ENCODE results near the gene KCNJ6. TPM values are rescaled to one million over a fixed set of nuclear protein-coding genes. Genes with fewer than 3 reads are reported as not detected.
A peak's percentile ranks its signal among the peaks of the same experiment; 100 is the strongest.

KCNJ6 gene
- total and polyA plus RNA-seq, 2 of the 8 experiments (the other 6 are each of a cell fraction or from before 2014, with no cell fraction given), result 0.51 to 1.2 TPM

DNA sequence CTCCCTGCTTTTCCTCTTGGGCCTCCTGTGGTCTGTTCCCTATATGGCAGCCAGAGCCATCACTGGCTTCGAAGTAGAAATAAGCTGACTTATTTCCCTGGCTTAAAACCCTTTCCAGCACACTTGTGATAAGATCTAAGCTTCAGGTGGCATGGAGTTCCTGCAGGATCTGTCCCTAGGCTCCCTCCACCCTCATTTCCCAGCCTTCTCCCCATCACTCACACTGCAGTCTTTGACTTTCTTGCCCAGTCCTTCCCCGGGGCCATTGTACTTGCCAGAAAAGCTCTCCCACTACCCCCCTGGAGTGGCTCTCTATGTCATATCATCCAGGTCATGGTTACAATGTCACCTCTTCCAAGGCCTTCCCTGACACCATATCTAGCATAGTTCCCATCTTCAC lies 55.8 kb downstream of the KCNJ6 start:
- no peak overlapping the region for H3K4me3 ChIP-seq (ENCODE audit: extremely low read depth in 1 of 4, insufficient read depth in 2 of 4, low read depth in 3 of 4, low read length in 4 of 4)
- H3K27me3 ChIP-seq (replicated peaks in 1 of 4; ENCODE audit: control insufficient read depth in 3 of 4, extremely low read depth in 1 of 4, insufficient read depth in 3 of 4, low read length in 3 of 4), result no peaks in the 10 kb centered on the region
- H3K56ac ChIP-seq (replicated peaks; ENCODE audit: insufficient read length, low read depth, low read length), result no peak overlapping the region
- H3K4ac ChIP-seq (replicated peaks; ENCODE audit: insufficient read length, low read depth, low read length), result no peak overlapping the region
- H2BK15ac ChIP-seq (ENCODE audit: low read length), result no peak overlapping the region
- no peak overlapping the region for H3K27ac ChIP-seq (ENCODE audit: low read depth, low read length)
- H3K4me2 ChIP-seq (ENCODE audit: insufficient read depth in 1 of 2, low read depth in 2 of 2, low read length in 2 of 2), result no peak overlapping the region
- H4K91ac ChIP-seq (replicated peaks; ENCODE audit: insufficient read length, low read length), result no peak overlapping the region
- H2BK20ac ChIP-seq (ENCODE audit: low read length), result no peak overlapping the region
- no peaks in the 10 kb centered on the region for H3K79me2 ChIP-seq (ENCODE audit: control insufficient read depth in 1 of 2, insufficient read depth in 2 of 2, low read length in 2 of 2)
- peaks cover 0 to 2% (median 0%) of the 10 kb centered on the region in 4 experiments; a peak in 1 of 7 replicates for H3K4me1 ChIP-seq (replicated peaks in 1 of 4; ENCODE audit: control insufficient read depth in 3 of 4, insufficient read depth in 4 of 4, low read length in 3 of 4)
- no peaks in the 10 kb centered on the region for H3K9me3 ChIP-seq (ENCODE audit: insufficient read depth in 2 of 2, low read depth in 1 of 2, low read length in 1 of 2)
- no peak overlapping the region for H2BK12ac ChIP-seq (ENCODE audit: low read depth, low read length)
- DNase-seq (ENCODE audit: low read depth in 1 of 2, low spot score in 2 of 2) (peak in 1 of 2 experiments; percentile 6), FAIRE-seq (no peak)
- no peak overlapping the region for H4K8ac ChIP-seq (ENCODE audit: extremely low read depth, insufficient read depth, low read length)
- no peak overlapping the region for H3K14ac ChIP-seq (ENCODE audit: insufficient read length)
- no peak overlapping the region for H3K18ac ChIP-seq (ENCODE audit: extremely low read depth, low read length)
- H3K9ac ChIP-seq (replicated peaks in 1 of 4; ENCODE audit: extremely low read depth in 1 of 4, low read depth in 3 of 4, low read length in 3 of 4), result no peak overlapping the region
- H3K79me1 ChIP-seq (ENCODE audit: low read depth, low read length), result no peaks in the 10 kb centered on the region
- no peak overlapping the region for H2AFZ ChIP-seq (ENCODE audit: low read length)
- ChIA-PET POLR2A (ENCODE audit: partially characterized antibody) (interaction anchor here (1.0 kb wide), 1 partner anchor 10 kb away, joined by 3 read pairs; no protein-coding TSS in a partner anchor), CTCF (ENCODE audit: partially characterized antibody) (interaction anchor here (1.1 to 2.2 kb wide), 3 partner anchors 18 to 309 kb away, joined by 3 to 6 read pairs (median 3); no protein-coding TSS in a partner anchor)
- no peak overlapping the region for H3K23ac ChIP-seq (ENCODE audit: insufficient read length)
- H3K36me3 ChIP-seq (ENCODE audit: control insufficient read depth in 2 of 4, insufficient read depth in 4 of 4, low read length in 3 of 4), result no peaks in the 10 kb centered on the region
- no peak overlapping the region for H2AK5ac ChIP-seq (ENCODE audit: low read depth, low read length)
- H4K5ac ChIP-seq (ENCODE audit: insufficient read length, low read depth, low read length), result no peak overlapping the region
- H3K23me2 ChIP-seq (ENCODE audit: low read depth, low read length), result no peaks in the 10 kb centered on the region
- WGBS, 2 experiments (ENCODE audit: extremely low coverage in 1 of 2, insufficient coverage in 1 of 2, insufficient read length in 1 of 2, insufficient replicate concordance in 2 of 2, low coverage in 1 of 2, low lambda C conversion rate in 2 of 2, missing lambda C conversion rate in 1 of 2), result 98% methylated on average over 2 of the region's 2 CpGs; no CpG with 5 or more reads in 1 of the 2 experiments
- TF ChIP-seq JUN (IDR thresholded peaks at IDR 0.05; ENCODE audit: low read depth, low read length), result no peak
- TF ChIP-seq RXRA (IDR thresholded peaks at IDR 0.05; ENCODE audit: insufficient read depth, low read depth, low read length), result no peak
- TF ChIP-seq, protein P1, sequence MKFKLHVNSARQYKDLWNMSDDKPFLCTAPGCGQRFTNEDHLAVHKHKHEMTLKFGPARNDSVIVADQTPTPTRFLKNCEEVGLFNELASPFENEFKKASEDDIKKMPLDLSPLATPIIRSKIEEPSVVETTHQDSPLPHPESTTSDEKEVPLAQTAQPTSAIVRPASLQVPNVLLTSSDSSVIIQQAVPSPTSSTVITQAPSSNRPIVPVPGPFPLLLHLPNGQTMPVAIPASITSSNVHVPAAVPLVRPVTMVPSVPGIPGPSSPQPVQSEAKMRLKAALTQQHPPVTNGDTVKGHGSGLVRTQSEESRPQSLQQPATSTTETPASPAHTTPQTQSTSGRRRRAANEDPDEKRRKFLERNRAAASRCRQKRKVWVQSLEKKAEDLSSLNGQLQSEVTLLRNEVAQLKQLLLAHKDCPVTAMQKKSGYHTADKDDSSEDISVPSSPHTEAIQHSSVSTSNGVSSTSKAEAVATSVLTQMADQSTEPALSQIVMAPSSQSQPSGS (IDR thresholded peaks at IDR 0.05; ENCODE audit: low read length), result no peak
- TF ChIP-seq JUND (IDR thresholded peaks at IDR 0.05; ENCODE audit: low read length), result no peak
- no peak for TF ChIP-seq POU5F1 (IDR thresholded peaks at IDR 0.05; ENCODE audit: low read depth, low read length)
- TF ChIP-seq RAD21 (IDR thresholded peaks at IDR 0.05 in 1 of 2, conservative IDR thresholded peaks at IDR 0.05 in 1 of 2; ENCODE audit: low read depth in 2 of 2, low read length in 2 of 2), result no peak
- TF ChIP-seq SRF (IDR thresholded peaks at IDR 0.05; ENCODE audit: low read depth, low read length), result no peak
- TF ChIP-seq SAP30 (IDR thresholded peaks at IDR 0.05; ENCODE audit: insufficient read depth, insufficient replicate concordance, low read length), result no peak
- no peak overlapping the region for H2BK5ac ChIP-seq (ENCODE audit: low read depth, low read length)
- no peak overlapping the region for H2BK120ac ChIP-seq (replicated peaks; ENCODE audit: low read depth, low read length)
- no peaks in the 10 kb centered on the region for H4K20me1 ChIP-seq (replicated peaks in 1 of 2; ENCODE audit: control insufficient read depth in 1 of 2, insufficient read depth in 2 of 2, low read length in 2 of 2)
